ENCODE data around the gene HAUS8.

The HAUS8 gene

GRCh38 chr19:17004386-17004785, 70.9 kb downstream of the HAUS8 start:
- H3K36me3 ChIP-seq (replicated peaks), result no peaks in the 10 kb centered on the region
- in situ Hi-C loops (cut with HindIII; ENCODE audit: low pct_ligation_motif_present, low sequenced_read_pairs), result no loop called here
- no peak for TF ChIP-seq CTCF (IDR thresholded peaks at IDR 0.05; ENCODE audit: low read depth, low read length, missing control alignments)
- H3K27ac ChIP-seq, result no peak overlapping the region
- H3K27me3 ChIP-seq (replicated peaks), result no peaks in the 10 kb centered on the region
- DNase-seq, result no peak
- H3K4me3 ChIP-seq (ENCODE audit: low read depth, low read length), result no peak overlapping the region

- no peak for TF ChIP-seq CTCF (IDR thresholded peaks at IDR 0.05; ENCODE audit: low read depth, low read length, missing control alignments)
- H3K27ac ChIP-seq, result no peak overlapping the region
- no peaks in the 10 kb centered on the region for H3K36me3 ChIP-seq (replicated peaks)
- H3K4me3 ChIP-seq (ENCODE audit: low read depth, low read length), result no peak overlapping the region
- no peak for DNase-seq
- in situ Hi-C loops (cut with HindIII; ENCODE audit: low pct_ligation_motif_present, low sequenced_read_pairs), result no loop called here
- no peaks in the 10 kb centered on the region for H3K27me3 ChIP-seq (replicated peaks)
Measured at GRCh38 chr19:17002455-17002854, 72.8 kb downstream of the HAUS8 start.

GRCh38 chr19:17001603-17002183, 73.6 kb downstream of the HAUS8 start:
- no peak for TF ChIP-seq CTCF (IDR thresholded peaks at IDR 0.05; ENCODE audit: low read depth, low read length, missing control alignments)
- in situ Hi-C loops (cut with HindIII; ENCODE audit: low pct_ligation_motif_present, low sequenced_read_pairs), result no loop called here
- Histone ChIP-seq H3K36me3 (replicated peaks) (no peaks in the 10 kb centered on the region), H3K27ac (no peak overlapping the region), H3K4me3 (ENCODE audit: low read depth, low read length) (no peak overlapping the region), H3K27me3 (replicated peaks) (no peaks in the 10 kb centered on the region)
- DNase-seq, result no peak

Measured in brain microvascular endothelial cell (primary cell).